ENCODE results near the gene KRTAP4-9. TPM values are rescaled to one million over a fixed set of nuclear protein-coding genes. Genes with fewer than 3 reads are reported as not detected.
"Not testable (repeated sequence)": the region's sequence is repeated elsewhere in the genome, so short reads cannot be mapped to it uniquely, and the experiment has no call there.

Gene KRTAP4-9
- total RNA-seq, 1 donor from 2014 or later = not detected

DNA sequence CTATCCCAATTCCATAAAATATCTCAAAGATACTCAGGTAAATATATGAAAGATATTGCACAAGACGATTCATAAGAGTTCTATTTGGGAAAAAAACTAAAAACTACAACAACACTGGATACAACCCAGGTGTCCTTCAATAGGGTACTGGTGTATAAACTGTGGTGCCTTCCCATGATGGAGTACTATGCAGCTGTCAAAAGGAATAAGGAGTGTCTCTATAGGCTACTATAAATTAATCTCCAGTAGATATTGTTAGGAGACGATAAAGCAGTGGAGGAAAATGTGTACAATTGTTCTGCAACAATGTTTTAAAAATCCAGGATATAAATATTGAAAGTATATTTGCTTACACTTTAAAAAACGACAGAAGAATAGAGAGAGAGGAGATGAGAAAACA lies 21.2 kb downstream of the KRTAP4-9 start:
- no peak for TF ChIP-seq CTCF (IDR thresholded peaks at IDR 0.05)
- H3K4me3 Mint-ChIP-seq (ENCODE audit: unreplicated experiment) = no peak overlapping the region
- no peak overlapping the region for H3K27ac Mint-ChIP-seq (ENCODE audit: unreplicated experiment)
- H3K27me3 Mint-ChIP-seq (ENCODE audit: low read depth) = no peaks in the 10 kb centered on the region
- H3K4me1 Mint-ChIP-seq (ENCODE audit: low read depth) = peaks cover 15% of the 10 kb centered on the region
- no peak for DNase-seq (ENCODE audit: low spot score)
- no peaks in the 10 kb centered on the region for H3K36me3 Mint-ChIP-seq (ENCODE audit: low read depth)
- H3K9me3 Mint-ChIP-seq (ENCODE audit: low read depth) = peaks cover 9% of the 10 kb centered on the region

DNA sequence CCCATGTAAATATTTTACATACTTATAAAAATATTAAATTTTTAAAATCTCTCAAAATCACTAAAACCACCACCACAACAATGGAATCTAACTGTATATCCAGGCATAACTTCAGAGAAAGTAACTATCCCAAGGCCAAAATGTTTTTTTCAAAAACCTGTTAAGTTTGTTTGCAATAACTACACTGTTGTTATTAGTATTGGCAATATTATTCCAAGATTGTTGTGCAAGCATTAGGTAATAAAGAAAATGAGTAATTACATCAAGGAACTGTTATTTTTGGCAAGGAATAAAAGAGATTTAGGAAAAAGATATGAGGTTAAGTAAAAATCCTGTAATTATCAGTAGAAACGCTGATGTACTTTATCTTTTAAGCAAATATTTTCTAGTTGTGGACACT lies 22.2 kb downstream of the KRTAP4-9 start:
- no peak for DNase-seq (ENCODE audit: low spot score)
- Mint-ChIP-seq H3K4me1 (ENCODE audit: low read depth) (peaks cover 20% of the 10 kb centered on the region), H3K4me3 (ENCODE audit: unreplicated experiment) (no peak overlapping the region), H3K27ac (ENCODE audit: unreplicated experiment) (no peak overlapping the region), H3K27me3 (ENCODE audit: low read depth) (no peaks in the 10 kb centered on the region), H3K9me3 (ENCODE audit: low read depth) (peaks cover 9% of the 10 kb centered on the region), H3K36me3 (ENCODE audit: low read depth) (no peaks in the 10 kb centered on the region)
- no peak for TF ChIP-seq CTCF (IDR thresholded peaks at IDR 0.05)

DNA sequence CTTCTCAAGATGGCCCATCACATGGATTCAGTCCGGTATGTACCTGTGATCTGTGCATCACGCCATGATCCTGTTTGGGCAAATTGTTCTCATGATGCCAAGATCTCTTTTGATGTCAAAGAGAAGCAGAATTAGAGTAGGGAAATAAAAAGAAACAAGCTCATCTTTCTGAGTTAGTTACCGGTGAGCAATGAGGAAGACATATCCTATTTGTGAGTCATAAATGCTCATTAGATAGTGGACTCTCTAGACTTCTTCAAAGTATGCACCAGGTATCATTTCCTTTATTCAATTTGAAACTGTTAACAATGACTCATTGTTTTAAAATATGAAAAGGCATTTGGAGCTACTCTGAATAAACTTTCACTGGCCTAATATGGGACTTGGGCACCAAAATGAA lies 26.8 kb downstream of the KRTAP4-9 start:
- Mint-ChIP-seq H3K27ac (ENCODE audit: unreplicated experiment) (no peak overlapping the region), H3K4me3 (ENCODE audit: unreplicated experiment) (no peak overlapping the region), H3K27me3 (ENCODE audit: low read depth) (no peaks in the 10 kb centered on the region), H3K36me3 (ENCODE audit: low read depth) (no peaks in the 10 kb centered on the region), H3K4me1 (ENCODE audit: low read depth) (peaks cover 13% of the 10 kb centered on the region), H3K9me3 (ENCODE audit: low read depth) (peaks cover 11% of the 10 kb centered on the region)
- DNase-seq (ENCODE audit: low spot score) = no peak
- TF ChIP-seq CTCF (IDR thresholded peaks at IDR 0.05) = no peak

GRCh38 chr17:41133880-41134735 lies 28.9 kb downstream of the KRTAP4-9 start:
- Mint-ChIP-seq H3K36me3 (ENCODE audit: low read depth) (peaks cover 3% of the 10 kb centered on the region), H3K27me3 (ENCODE audit: low read depth) (no peaks in the 10 kb centered on the region), H3K4me3 (ENCODE audit: unreplicated experiment) (no peak overlapping the region), H3K4me1 (ENCODE audit: low read depth) (peaks cover 13% of the 10 kb centered on the region), H3K27ac (ENCODE audit: unreplicated experiment) (peak overlapping the region; percentile 12), H3K9me3 (ENCODE audit: low read depth) (peaks cover 19% of the 10 kb centered on the region)
- DNase-seq (ENCODE audit: low spot score) = no peak
- no peak for TF ChIP-seq CTCF (IDR thresholded peaks at IDR 0.05)

DNA sequence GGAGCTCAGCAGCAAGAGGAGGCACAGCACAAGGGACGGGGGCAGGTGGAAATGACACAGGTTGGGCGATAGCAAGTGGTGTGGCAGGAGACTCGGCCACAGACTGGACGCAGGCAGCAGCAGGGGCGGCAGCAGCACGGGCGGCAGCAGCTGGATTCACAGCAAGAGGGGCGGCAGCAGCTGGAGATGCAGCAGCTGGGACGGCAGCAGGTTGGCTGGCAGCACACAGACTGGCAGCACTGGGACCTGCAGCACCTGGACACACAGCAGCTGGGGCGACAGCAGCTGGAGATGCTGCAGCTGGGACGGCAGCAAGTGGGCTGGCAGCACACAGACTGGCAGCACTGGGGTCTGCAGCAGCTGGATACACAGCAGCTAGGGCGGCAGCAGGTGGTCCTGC lies 34.7 kb downstream of the KRTAP4-9 start:
- peak; percentile 78 for DNase-seq (ENCODE audit: low spot score)
- H3K27me3 Mint-ChIP-seq (ENCODE audit: low read depth); H3K4me3 Mint-ChIP-seq (ENCODE audit: unreplicated experiment); H3K27ac Mint-ChIP-seq (ENCODE audit: unreplicated experiment); H3K4me1 Mint-ChIP-seq (ENCODE audit: low read depth): not testable (repeated sequence)
- H3K36me3 Mint-ChIP-seq (ENCODE audit: low read depth) = peaks cover 10% of the 10 kb centered on the region
- H3K9me3 Mint-ChIP-seq (ENCODE audit: low read depth) = peaks cover 30% of the 10 kb centered on the region

Measured in chondrocyte (in vitro differentiated cells).